ENCODE measurements around the gene HGD.
"Not testable (repeated sequence)": the region's sequence is repeated elsewhere in the genome, so short reads cannot be mapped to it uniquely, and the experiment has no call there.

HGD gene

GRCh38 chr3:120636795-120637401 is 45.1 kb downstream of the HGD start:
- no peak for FAIRE-seq

GRCh38 chr3:120634539-120634938 is 47.5 kb downstream of the HGD start:
- no peak for FAIRE-seq

GRCh38 chr3:120625159-120625586 is 56.9 kb downstream of the HGD start:
- no peak for FAIRE-seq

- no peak for FAIRE-seq
Measured at GRCh38 chr3:120623727-120624093, 58.3 kb downstream of the HGD start.

- FAIRE-seq, result no peak
Measured at GRCh38 chr3:120622870-120623726, 58.9 kb downstream of the HGD start.

- FAIRE-seq, result no peak
Measured at GRCh38 chr3:120622457-120622856, 59.6 kb downstream of the HGD start.

- not testable (repeated sequence) for FAIRE-seq
Measured at GRCh38 chr3:120616745-120617144, 65.3 kb downstream of the HGD start.

GRCh38 chr3:120615847-120616609 is 66.0 kb downstream of the HGD start:
- FAIRE-seq, result no peak

- no peak for FAIRE-seq
Measured at GRCh38 chr3:120614765-120615164, 67.3 kb downstream of the HGD start.

- FAIRE-seq, result no peak
Measured at GRCh38 chr3:120608506-120608905, 73.5 kb downstream of the HGD start.

- no peak for FAIRE-seq
Measured at GRCh38 chr3:120604784-120605183, 77.3 kb downstream of the HGD start.

GRCh38 chr3:120604382-120604781 is 77.7 kb downstream of the HGD start:
- FAIRE-seq, result no peak

- no peak for FAIRE-seq
Measured at GRCh38 chr3:120602682-120603081, 79.4 kb downstream of the HGD start.

GRCh38 chr3:120601554-120601953 is 80.5 kb downstream of the HGD start:
- no peak for FAIRE-seq

- FAIRE-seq, result no peak
Measured at GRCh38 chr3:120599211-120599610, 82.8 kb downstream of the HGD start.

GRCh38 chr3:120597445-120598049 is 84.5 kb downstream of the HGD start:
- FAIRE-seq, result no peak

GRCh38 chr3:120596853-120597223 is 85.2 kb downstream of the HGD start:
- FAIRE-seq, result no peak

GRCh38 chr3:120596116-120596852 is 85.8 kb downstream of the HGD start, which contains the start of gene NDUFB4:
Gene NDUFB4 (plus strand): TSS chr3:120596336. CDS start chr3:120596360, 24 bp downstream.
- FAIRE-seq, result peak; percentile 99

- FAIRE-seq, result no peak
Measured at GRCh38 chr3:120595788-120596115, 86.3 kb downstream of the HGD start.

- no peak for FAIRE-seq
Measured at GRCh38 chr3:120587332-120587975, 94.6 kb downstream of the HGD start.
